Left renal cortex interstitium (tissue), 4 donors: ENCODE results near the gene UXS1. TPM values are rescaled to one million over a fixed set of nuclear protein-coding genes. Genes with fewer than 3 reads are reported as not detected.
A peak's percentile ranks its signal among the peaks of the same experiment; 100 is the strongest.
"Not testable (repeated sequence)": the region's sequence is repeated elsewhere in the genome, so short reads cannot be mapped to it uniquely, and the experiment has no call there.

ENCODE experiments used
- DNase-seq, 4 donors: peaks; one replicate each; pipeline ENCODE4 v3.0.0-alpha.2; 2013; ENCODE audit warnings: low read depth in 4 of 4, low spot score in 2 of 4, missing footprints in 1 of 4
- polyA plus RNA-seq, 4 donors: library from polyadenylated mRNA; unstranded; fragments of 120-200 nt; gene quantifications; one replicate each; pipeline ENCODE4 v1.2.1, GENCODE V29; 2013; ENCODE audit not compliant: insufficient read length in 4 of 4

UXS1 gene
- polyA plus RNA-seq: 10 to 100 TPM; 76.2 to 87.9 (median 82.9) TPM

DNA sequence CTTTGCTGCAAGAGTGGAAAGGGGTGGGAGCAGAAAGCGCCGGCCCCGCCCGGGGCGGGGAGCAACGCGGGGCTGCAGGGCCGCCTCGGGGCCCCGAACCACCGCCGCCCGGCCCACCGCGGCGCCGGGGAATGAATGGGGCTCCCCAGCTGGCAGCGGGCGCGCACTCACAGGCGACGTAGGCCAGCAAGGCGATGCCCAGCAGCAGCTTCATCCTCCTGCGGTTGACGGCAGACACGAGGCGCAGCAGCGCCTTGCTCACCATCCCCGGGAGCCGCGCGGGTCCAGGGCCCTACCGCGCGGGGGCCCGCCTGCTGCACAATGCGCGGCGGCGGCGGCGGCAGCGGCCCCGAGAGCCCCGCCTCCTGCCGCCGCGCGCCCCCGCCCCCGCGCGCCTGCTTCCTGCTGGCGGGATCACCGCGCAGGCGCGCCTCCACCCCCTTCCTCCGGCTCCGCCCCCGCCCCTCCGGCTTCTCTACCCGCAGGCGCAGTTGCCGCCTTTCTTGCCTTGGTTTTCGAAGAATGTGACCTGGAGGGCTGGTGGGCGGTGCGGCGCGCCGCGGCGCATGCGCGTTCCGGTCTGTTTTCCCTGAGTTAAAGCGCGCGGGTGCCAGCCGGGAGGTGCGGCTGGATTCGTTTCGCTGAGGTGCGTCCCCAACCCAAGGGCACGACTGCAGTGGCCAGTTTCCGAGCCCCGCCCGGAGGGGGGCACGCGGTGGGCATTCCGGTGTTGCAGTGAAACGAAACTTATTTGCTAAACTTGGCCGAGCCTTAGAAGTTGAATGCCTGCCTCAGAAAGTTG is at the start of gene UXS1:
UXS1 (minus strand) TSS at position 325 of the 802 bp plus-strand sequence; CDS start at position 265, 60 bp downstream.
- peak; percentile 85 to 97 (median 94) for DNase-seq

GRCh38 chr2:106239491-106239890 is 45.4 kb upstream of the UXS1 start:
- not testable (repeated sequence) for DNase-seq

DNA sequence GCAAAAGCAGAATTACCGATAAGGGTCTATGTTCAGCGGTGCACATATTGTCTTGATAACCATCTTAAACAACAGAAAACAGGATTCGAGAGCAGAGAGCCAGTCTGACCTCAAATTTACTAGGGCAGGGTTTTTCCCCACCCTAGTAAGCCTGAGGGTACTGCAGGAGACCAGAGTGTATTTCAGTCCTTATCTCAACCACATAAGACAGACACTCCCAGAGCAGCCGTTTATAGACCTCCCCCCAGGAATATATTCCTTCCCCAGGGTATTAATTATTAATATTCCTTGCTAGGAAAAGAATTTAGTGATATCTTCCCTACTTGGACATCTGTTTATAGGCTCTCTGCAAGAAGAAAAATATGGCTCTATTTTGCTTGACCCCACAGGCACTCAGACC is 41.3 kb upstream of the UXS1 start:
- not testable (repeated sequence) for DNase-seq

DNA sequence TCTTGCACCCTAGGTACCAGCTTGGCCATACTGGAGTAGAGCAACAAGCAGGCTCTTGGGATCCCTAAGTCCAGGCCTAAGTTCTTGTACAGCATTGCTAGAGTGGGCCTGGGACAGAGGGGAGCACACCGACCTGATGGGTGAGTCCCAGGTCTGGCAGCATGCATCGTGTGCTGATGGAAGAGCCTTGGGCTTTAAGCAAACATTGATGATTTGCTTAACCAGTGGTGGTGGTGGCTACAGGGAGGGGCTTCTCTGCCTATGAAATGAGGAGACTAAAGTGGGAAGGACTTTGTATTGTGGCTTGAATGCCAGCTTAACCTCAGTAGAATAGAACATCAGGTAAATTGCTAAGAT is 39.2 kb upstream of the UXS1 start:
- no peak for DNase-seq

- DNase-seq: no peak
Observed at GRCh38 chr2:106232638-106233349, 38.7 kb upstream of the UXS1 start.

- DNase-seq: no peak
Observed at GRCh38 chr2:106223347-106223746, 29.2 kb upstream of the UXS1 start.

DNA sequence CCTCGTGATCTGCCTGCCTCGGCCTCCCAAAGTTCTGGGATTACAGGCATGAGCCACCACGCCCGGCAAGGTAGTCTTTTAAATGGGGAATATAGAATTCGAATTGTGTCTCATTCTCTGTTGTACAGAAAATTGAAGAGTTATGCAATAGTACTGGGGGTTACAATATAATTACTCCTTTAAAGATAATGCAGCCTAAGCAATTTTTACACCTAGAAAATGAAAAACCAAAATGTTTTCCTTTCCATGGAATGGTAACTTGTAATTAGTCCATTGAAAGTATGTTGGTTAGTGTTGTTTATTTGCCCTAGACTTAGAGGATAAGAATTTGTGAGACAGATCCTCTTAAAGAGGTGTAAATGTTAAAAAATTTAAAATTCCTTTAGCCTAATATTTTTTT is 28.0 kb upstream of the UXS1 start:
- not testable (repeated sequence) for DNase-seq

DNA sequence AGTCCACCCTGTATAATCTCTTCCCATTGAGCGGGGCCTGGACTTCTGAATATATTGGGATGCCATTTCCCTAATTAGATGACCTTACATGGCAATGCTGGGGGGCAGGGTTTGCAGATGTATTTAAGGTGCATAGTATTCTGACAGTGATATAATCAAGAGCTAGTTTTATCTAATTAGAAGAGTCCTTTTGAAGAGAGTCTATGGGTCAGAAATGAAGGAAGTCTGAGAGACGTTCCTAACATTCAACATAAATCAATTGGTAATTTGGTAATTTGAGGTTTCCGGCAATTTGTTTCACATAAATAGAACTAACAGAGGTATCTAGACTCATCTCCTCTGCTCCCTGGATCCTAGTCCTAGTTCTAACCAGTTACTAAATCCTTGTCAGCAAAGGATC is 25.7 kb upstream of the UXS1 start:
- no peak for DNase-seq

DNA sequence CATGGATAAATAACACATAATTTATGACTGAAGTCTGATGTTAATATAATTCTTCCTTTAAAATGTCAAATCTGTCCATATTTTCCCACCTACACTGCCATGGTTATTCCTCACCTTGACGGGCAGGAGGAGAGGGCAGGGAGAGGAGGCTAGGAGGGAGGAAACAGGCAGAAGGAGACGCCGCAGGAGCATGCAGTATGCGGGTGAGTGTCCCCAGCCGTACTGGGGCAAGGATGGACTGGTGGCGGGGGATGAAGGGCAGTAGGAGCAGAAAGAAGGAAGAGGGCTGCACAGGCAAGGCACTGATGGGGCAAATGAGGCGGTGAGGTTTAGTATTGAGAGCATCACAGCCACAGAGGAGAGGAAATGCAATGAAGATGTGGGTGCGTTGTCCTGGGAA is 25.1 kb upstream of the UXS1 start:
- not testable (repeated sequence) for DNase-seq

GRCh38 chr2:106208874-106209273 is 14.8 kb upstream of the UXS1 start:
- no peak for DNase-seq

GRCh38 chr2:106208399-106208798 is 14.3 kb upstream of the UXS1 start:
- no peak for DNase-seq

- DNase-seq: no peak
Observed at GRCh38 chr2:106207246-106207645, 13.1 kb upstream of the UXS1 start.

- DNase-seq: no peak
Observed at GRCh38 chr2:106205488-106205887, 11.4 kb upstream of the UXS1 start.

DNA sequence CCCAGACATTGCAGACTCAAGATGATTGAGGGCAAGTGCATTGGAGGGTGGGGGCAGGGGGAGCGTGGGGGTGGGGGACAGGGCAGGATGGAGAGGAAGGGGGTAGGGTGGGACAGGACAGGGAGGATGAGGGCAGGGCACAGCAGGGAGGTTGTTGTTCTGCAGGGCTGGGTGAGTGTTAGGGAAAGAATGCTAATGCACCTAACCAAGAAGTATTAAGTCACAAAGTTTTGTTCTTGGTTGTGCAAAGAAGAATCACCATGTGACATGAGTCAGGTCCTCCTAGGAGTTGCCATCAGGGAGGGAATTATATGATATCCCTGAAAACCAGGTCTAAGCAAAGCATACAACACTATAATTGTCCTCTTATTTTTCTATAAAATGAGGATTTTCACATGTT is 10.4 kb upstream of the UXS1 start:
- DNase-seq: not testable (repeated sequence)

DNA sequence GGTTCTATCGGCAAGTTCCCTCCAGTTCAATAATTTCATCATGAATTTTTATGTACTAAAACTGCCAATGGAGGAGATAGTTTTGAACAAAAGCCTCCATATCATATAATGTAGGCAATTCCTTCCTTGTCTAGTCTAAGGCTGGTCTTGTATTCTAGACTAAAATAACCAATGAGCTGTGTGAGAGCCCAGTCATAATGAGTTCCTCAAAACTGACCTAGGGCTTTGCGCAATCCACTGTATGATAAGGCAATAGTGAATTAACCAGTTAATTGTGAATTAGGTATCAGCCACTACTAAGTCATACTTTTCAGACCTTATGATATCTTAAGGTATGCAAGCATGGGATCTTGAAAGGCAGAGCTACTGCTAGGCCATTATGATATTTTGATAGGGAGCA is 7.6 kb upstream of the UXS1 start:
- DNase-seq: no peak

- peak in 1 of 4 donors; percentile 32 for DNase-seq
Observed at GRCh38 chr2:106197878-106198277, 3.8 kb upstream of the UXS1 start.

GRCh38 chr2:106195981-106196380 is 1.9 kb upstream of the UXS1 start:
- no peak for DNase-seq

DNA sequence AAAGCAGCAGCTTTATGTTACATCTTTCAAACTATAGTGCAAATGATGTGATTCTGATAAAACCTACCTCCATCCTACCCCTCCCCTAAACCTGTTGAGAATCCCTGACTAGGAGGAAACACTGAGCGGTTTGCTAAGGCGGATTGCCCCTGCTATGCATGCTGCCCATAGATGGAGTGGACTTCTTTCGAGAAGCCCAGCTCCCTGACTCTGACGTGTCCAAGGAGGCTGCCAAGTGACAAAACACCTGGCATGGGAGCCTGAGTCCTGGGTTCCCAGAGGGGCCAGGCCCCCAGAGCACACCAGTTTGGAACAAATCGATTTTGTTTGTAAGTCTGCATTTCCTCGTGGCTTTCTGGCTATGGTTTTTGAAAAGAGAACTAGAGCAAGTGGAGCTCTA is 1.4 kb upstream of the UXS1 start:
- DNase-seq: no peak

DNA sequence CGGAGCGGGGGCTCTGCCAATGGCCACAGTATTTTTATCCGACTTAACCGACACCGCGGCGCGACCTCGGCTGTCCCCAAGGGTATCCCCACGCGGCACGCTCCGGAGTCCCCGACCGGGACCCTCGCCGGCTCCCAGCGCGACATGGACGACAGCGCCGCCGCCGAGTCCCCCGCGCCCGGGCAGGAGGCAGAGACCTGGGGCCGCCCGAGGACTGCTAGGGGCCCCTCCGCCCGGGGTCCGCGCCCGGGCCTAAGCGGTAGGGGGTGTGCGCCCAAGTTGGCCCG is 468 bp downstream of the UXS1 start:
- peak in 1 of 4 donors; percentile 16 for DNase-seq

- peak in 2 of 4 donors; percentile 47 to 49 for DNase-seq
Observed at GRCh38 chr2:106192752-106193689, 1.1 kb downstream of the UXS1 start.

DNA sequence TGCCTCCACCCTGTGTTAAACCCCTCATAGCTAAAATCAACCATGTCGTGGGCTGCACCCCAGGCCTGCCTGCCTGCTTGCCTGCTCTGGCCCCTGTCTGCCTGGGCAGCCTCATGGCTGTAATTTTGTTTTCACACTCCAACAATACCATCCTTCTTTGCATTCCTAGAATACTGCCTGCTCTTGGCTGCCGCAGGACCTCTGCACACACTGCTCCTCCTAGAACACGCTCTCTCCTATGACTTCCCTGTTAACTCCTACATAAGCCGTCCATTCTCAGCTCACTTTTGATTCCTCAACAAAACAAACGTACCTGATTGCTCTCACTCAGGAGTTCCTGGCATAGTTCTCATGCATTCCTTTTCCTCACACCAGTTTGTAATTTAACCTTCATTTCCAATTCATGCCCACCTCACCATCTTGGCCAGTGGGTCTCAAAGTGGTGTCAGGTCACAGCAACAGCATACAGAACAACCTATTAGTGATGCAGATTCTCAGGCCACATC is 2.5 kb downstream of the UXS1 start:
- DNase-seq: no peak
